Breast epithelium (tissue), 4 donors: ENCODE results near the gene SRRM3. TPM values are rescaled to one million over a fixed set of nuclear protein-coding genes. Genes with fewer than 3 reads are reported as not detected.
A peak's percentile ranks its signal among the peaks of the same experiment; 100 is the strongest.
"Not testable (repeated sequence)": the region's sequence is repeated elsewhere in the genome, so short reads cannot be mapped to it uniquely, and the experiment has no call there.

Experiments used
- DNase-seq, 2 donors: peaks; one replicate each; pipeline ENCODE4 v3.0.0-alpha.2; 2019; ENCODE audit warnings: low spot score in 2 of 2
- H3K27ac ChIP-seq, 2 donors: fragments of 200-600 bp; sonication (generic) in 1 of 2; one replicate each; pipeline ENCODE4 v1.5.1; 2016 to 2019; ENCODE audit warnings: mild to moderate bottlenecking in 1 of 2
- H3K27me3 ChIP-seq, 2 donors: fragments of 200-600 bp; sonication (generic) in 1 of 2; one replicate each; pipeline versions ENCODE4 v1.5.1 to v1.6.0; 2017 to 2019; ENCODE audit warnings: control low read depth in 1 of 2, mild to moderate bottlenecking in 1 of 2
- H3K36me3 ChIP-seq: fragments of 200-600 bp; one replicate; pipeline ENCODE4 v1.5.1; 2019
- H3K4me1 ChIP-seq, 2 donors: fragments of 200-600 bp; sonication (generic); one replicate each; pipeline ENCODE4 v1.5.1; 2016 to 2019; ENCODE audit warnings: control low read depth in 1 of 2
- H3K4me3 ChIP-seq, 3 donors: fragments of 200-600 bp; sonication (generic); 1 replicate in 2 of 3; 2 replicates in 1 of 3; pipeline ENCODE4 v1.5.1; 2016 to 2019; ENCODE audit warnings: mild to moderate bottlenecking in 3 of 3, moderate library complexity in 2 of 3
- H3K9me3 ChIP-seq, 2 donors: fragments of 200-600 bp; sonication (generic) in 1 of 2; one replicate each; pipeline ENCODE4 v1.5.1; 2016 to 2019; ENCODE audit warnings: control low read depth in 1 of 2
- CTCF ChIP-seq, 3 donors: fragments of 450-650 bp; IDR thresholded peaks; one replicate each; pipeline ENCODE4 v1.5.1; 2016 to 2017; ENCODE audit warnings: antibody characterized with exemption in 3 of 3, mild to moderate bottlenecking in 3 of 3, moderate library complexity in 3 of 3
- POLR2A ChIP-seq: fragments of 450-650 bp; IDR thresholded peaks from one replicate; pipeline ENCODE4 v1.6.1; 2016; ENCODE audit warnings: antibody characterized with exemption, mild to moderate bottlenecking, moderate library complexity
- POLR2AphosphoS5 ChIP-seq, 3 donors: sonication (generic); formaldehyde crosslinking; IDR thresholded peaks; one replicate each; pipeline ENCODE4 v1.6.1; 2017; ENCODE audit warnings: antibody characterized with exemption in 3 of 3
- intact Hi-C: fragments of 100-400 bp; cut with DNase I; formaldehyde crosslinking; loops from one replicate; pipeline ENCODE4 v1.15.1; 2023; ENCODE audit warnings: low total_unique reads
- total RNA-seq, 3 donors: library from RNA; depleted of rRNA; stranded (reverse); fragments of >200 nt; gene quantifications; one replicate each; pipeline ENCODE4 v1.1.0, GENCODE V29; 2016

SRRM3 gene
- total RNA-seq, 3 donors from 2014 or later = 3.4 to 7.9 (median 3.4) TPM

DNA sequence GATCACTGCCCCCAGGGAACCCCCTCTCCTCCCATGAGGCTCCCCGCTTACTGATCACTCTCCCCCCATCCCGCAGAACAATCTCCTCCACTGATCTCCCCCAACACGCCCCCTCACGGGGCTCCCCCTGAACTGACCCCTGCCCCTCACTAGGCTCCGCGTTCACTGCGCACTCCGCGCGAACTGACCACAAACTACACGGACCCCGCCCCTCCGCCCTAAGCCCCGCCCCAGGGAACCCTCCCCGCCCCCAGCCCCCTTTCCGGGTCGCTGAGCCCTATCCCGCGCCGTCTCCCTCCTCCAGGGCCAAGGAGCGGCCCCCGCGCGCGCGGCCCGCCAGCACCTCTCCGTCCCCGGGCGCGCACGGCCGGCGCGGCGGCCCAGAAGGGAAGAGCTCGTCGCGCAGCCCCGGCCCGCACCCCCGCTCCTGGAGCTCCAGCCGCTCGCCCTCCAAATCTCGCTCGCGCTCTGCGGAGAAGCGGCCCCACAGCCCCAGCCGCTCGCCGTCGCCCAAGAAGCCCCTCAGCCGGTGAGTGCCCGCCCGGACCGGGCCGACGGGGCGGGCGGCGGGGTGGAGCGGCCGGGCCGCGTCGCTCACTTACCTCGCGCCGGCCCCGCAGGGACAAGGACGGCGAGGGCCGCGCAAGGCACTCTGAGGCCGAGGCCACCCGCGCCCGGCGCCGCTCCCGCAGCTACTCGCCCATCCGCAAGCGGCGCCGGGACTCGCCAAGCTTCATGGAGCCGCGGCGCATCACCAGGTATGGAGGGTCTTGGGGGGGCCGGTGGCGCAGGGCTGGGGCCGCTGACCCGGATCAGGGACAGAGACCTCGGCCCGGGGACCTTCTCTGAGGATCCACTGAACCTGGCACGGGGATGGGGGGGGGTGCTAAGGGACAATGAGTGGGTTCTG, 80.9 kb downstream of the SRRM3 start:
- H3K27me3 ChIP-seq = no peaks in the 10 kb centered on the region
- peak overlapping the region; percentile 21 to 50 for H3K27ac ChIP-seq
- H3K4me3 ChIP-seq = peak overlapping the region; percentile 42 to 68 (median 59)
- intact Hi-C loops = no loop called here
- H3K4me1 ChIP-seq = no peaks in the 10 kb centered on the region
- no peak for DNase-seq
- H3K9me3 ChIP-seq = no peaks in the 10 kb centered on the region
- no peaks in the 10 kb centered on the region for H3K36me3 ChIP-seq
- TF ChIP-seq POLR2A (no peak), POLR2AphosphoS5 (IDR thresholded peaks at IDR 0.05) (no peak), CTCF (IDR thresholded peaks at IDR 0.05) (no peak)

GRCh38 chr7:76283254-76284159, 81.8 kb downstream of the SRRM3 start:
- TF ChIP-seq POLR2A (no peak), CTCF (IDR thresholded peaks at IDR 0.05) (no peak), POLR2AphosphoS5 (IDR thresholded peaks at IDR 0.05) (no peak)
- H3K4me3 ChIP-seq = peak overlapping the region; percentile 42 to 68 (median 59)
- intact Hi-C loops = no loop called here
- H3K27me3 ChIP-seq = no peaks in the 10 kb centered on the region
- no peaks in the 10 kb centered on the region for H3K9me3 ChIP-seq
- no peak for DNase-seq
- H3K36me3 ChIP-seq = no peaks in the 10 kb centered on the region
- H3K4me1 ChIP-seq = no peaks in the 10 kb centered on the region
- peak overlapping the region in 1 of 2 donors; percentile 50 for H3K27ac ChIP-seq

DNA sequence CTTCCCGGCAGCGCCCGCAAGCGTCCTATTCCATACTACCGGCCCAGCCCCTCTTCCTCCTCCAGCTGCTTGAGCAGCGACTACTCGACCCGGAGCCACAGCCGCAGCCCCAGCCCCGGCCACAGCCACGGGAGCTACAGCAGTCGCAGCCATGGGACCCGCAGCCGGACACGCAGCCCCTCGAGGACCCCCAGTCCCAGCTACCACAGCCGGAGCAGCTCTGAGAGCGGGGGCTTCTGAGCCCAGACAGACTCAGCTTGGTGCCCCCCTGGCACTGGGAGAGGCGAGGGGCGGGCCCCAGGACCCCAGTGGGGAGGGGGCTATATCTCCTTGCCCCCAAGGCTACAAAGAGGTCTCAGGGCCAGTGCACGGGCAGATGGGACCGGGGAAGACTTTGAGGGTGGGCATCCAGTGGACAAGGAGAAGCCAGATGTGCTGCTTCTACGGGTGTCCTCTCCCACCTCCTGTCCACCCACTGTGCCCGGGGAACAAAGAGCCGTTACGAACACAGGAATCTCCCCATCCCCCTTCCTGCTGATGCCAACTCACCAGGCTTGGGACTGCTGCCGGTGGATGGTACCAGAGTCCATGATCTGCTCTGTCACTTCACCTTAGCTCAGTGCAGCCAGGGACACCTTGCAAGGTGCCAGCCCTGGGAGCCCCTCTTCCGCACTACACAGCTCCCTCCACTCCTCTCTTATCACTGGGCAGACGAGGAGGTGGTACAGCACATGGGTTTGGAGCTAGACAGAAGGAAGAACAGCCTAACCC, 84.1 kb downstream of the SRRM3 start:
- no peaks in the 10 kb centered on the region for H3K36me3 ChIP-seq
- no peak for DNase-seq
- TF ChIP-seq POLR2AphosphoS5 (IDR thresholded peaks at IDR 0.05) (no peak), POLR2A (no peak), CTCF (IDR thresholded peaks at IDR 0.05) (no peak)
- H3K4me3 ChIP-seq = no peak overlapping the region
- H3K27ac ChIP-seq = no peak overlapping the region
- H3K4me1 ChIP-seq = no peaks in the 10 kb centered on the region
- no peaks in the 10 kb centered on the region for H3K27me3 ChIP-seq
- H3K9me3 ChIP-seq = no peaks in the 10 kb centered on the region
- intact Hi-C loops = no loop called here

DNA sequence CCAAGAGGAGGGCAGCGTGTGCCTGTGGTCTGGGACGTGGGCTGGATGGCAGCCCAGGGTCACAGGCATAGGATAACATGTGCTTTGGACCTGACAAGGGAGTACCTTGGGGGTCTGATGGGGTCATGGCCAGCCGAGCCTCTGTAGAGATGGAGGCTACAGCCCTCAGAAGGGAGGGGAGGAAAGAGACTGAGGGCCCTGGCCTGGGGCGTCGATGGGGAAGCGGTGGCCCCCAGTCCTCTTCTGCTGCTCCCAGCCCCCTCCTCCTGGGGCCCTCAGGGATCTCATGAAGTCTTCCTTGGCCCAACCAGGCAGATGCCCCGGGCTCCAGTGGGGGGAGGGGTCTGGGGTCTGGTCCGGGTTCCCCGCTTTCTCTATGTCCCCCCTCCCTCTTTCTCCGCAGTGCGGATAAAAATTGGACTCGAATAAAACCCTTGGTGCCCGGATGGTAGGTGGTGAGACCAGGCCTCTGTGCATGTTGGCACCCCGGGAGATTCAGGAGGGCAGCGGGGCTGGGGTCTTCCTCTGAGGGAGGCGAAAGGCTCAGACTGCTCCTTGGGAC, 85.2 kb downstream of the SRRM3 start:
- H3K4me1 ChIP-seq = peaks cover 0 to 8% of the 10 kb centered on the region in 2 donors

GRCh38 chr7:76290847-76291350, 89.2 kb downstream of the SRRM3 start:
- intact Hi-C loops, H3K36me3 ChIP-seq, H3K9me3 ChIP-seq, H3K27me3 ChIP-seq, DNase-seq: not testable (repeated sequence)
- peak overlapping the region in 1 of 3 donors; percentile 5 for H3K4me3 ChIP-seq
- peaks cover 17% of the 10 kb centered on the region in 2 donors for H3K4me1 ChIP-seq
- H3K27ac ChIP-seq = peak overlapping the region; percentile 93 to 96

More for the DNA sequence above, 85.2 kb downstream of the SRRM3 start:
- TF ChIP-seq POLR2AphosphoS5 (IDR thresholded peaks at IDR 0.05) (no peak), CTCF (IDR thresholded peaks at IDR 0.05) (no peak)
- Histone ChIP-seq H3K36me3 (no peaks in the 10 kb centered on the region), H3K9me3 (no peaks in the 10 kb centered on the region), H3K27me3 (no peaks in the 10 kb centered on the region), H3K4me3 (no peak overlapping the region), H3K27ac (no peak overlapping the region)
- DNase-seq = no peak
- intact Hi-C loops = no loop called here
